ENCODE data around the gene DPP7. TPM values are rescaled to one million over a fixed set of nuclear protein-coding genes. Genes with fewer than 3 reads are reported as not detected.

DPP7 gene
- total and polyA plus RNA-seq, 2 experiments from 2014 or later, result 19.7 to 26.8 TPM

- ATAC-seq (peak; percentile 11), DNase-seq (ENCODE audit: low spot score) (no peak)
- TF ChIP-seq EZH2 (IDR thresholded peaks at IDR 0.05; ENCODE audit: low read depth, unreplicated experiment), result no peak
- TF ChIP-seq NANOG (IDR thresholded peaks at IDR 0.05; ENCODE audit: borderline replicate concordance), result no peak
- Histone ChIP-seq H3K27ac (ENCODE audit: low read depth) (no peak overlapping the region), H4K20me1 (replicated peaks; ENCODE audit: insufficient read depth) (no peaks in the 10 kb centered on the region; the same call in 1 of the 2 replicates), H3K9me2 (ENCODE audit: insufficient read depth) (no peaks in the 10 kb centered on the region), H3K4me2 (no peak overlapping the region), H3K4me3 (no peak overlapping the region), H3F3A (replicated peaks; ENCODE audit: low read depth) (peaks cover 15% of the 10 kb centered on the region), H3K79me2 (replicated peaks; ENCODE audit: insufficient read depth) (no peaks in the 10 kb centered on the region), H3K27me3 (ENCODE audit: insufficient read depth) (no peaks in the 10 kb centered on the region), H2AFZ (no peak overlapping the region), H3K4me1 (ENCODE audit: insufficient read depth) (no peaks in the 10 kb centered on the region), H3K36me3 (ENCODE audit: insufficient read depth) (no peaks in the 10 kb centered on the region)
- H3K27me3 Mint-ChIP-seq (ENCODE audit: insufficient read depth, low read depth, poor library complexity), result peaks cover 11% of the 10 kb centered on the region
- no peak overlapping the region; the same call in 2 of the 3 replicates for H3K4me3 Mint-ChIP-seq
- peaks cover 13% of the 10 kb centered on the region; the same call in 2 of the 3 replicates for H3K9me3 Mint-ChIP-seq
- H3K27ac Mint-ChIP-seq, result no peak overlapping the region
- H3K4me1 Mint-ChIP-seq, result peaks cover 2% of the 10 kb centered on the region; the same call in 1 of the 3 replicates
- no peaks in the 10 kb centered on the region for H3K36me3 Mint-ChIP-seq (ENCODE audit: low read depth)
These were observed 33.7 kb upstream of the DPP7 start for GRCh38 chr9:137148242-137148641.

DNA sequence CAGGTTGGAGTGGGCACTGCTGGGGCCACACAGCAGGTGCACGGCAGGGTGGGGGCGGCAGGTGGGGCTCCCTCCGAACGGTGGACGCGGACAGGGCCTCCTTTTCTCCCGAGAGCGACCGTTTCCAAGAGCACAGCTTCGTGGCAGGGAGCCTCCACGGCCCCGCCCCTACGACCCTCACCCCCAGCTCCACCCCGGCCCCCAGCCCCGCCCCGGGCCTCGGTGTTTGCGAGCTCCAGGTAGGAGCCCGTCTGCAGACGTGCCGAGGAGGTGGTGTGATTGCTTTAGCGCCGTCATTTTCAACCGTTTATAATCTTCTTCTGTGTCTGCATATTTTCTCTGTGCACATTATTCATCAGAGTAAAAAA is 33.2 kb upstream of the DPP7 start:
- no peaks in the 10 kb centered on the region for H3K79me2 ChIP-seq (replicated peaks; ENCODE audit: insufficient read depth)
- H4K20me1 ChIP-seq (replicated peaks; ENCODE audit: insufficient read depth), result no peaks in the 10 kb centered on the region; the same call in 1 of the 2 replicates
- no peak overlapping the region for H3K4me3 ChIP-seq
- peaks cover 2% of the 10 kb centered on the region; the same call in 1 of the 3 replicates for H3K4me1 Mint-ChIP-seq
- no peak overlapping the region for H2AFZ ChIP-seq
- H3K36me3 ChIP-seq (ENCODE audit: insufficient read depth), result no peaks in the 10 kb centered on the region
- ATAC-seq (peak; percentile 41), DNase-seq (ENCODE audit: low spot score) (no peak)
- H3K36me3 Mint-ChIP-seq (ENCODE audit: low read depth), result no peaks in the 10 kb centered on the region
- H3K4me2 ChIP-seq, result no peak overlapping the region
- H3K27ac Mint-ChIP-seq, result no peak overlapping the region
- peaks cover 13% of the 10 kb centered on the region; the same call in 2 of the 3 replicates for H3K9me3 Mint-ChIP-seq
- no peak overlapping the region for H3K27ac ChIP-seq (ENCODE audit: low read depth)
- H3K27me3 Mint-ChIP-seq (ENCODE audit: insufficient read depth, low read depth, poor library complexity), result peaks cover 11% of the 10 kb centered on the region
- H3K9me2 ChIP-seq (ENCODE audit: insufficient read depth), result no peaks in the 10 kb centered on the region
- no peak overlapping the region for H3K4me3 Mint-ChIP-seq
- no peaks in the 10 kb centered on the region for H3K4me1 ChIP-seq (ENCODE audit: insufficient read depth)
- TF ChIP-seq EZH2 (IDR thresholded peaks at IDR 0.05; ENCODE audit: low read depth, unreplicated experiment) (no peak), ZNF331 (CRISPR knock-in tag; IDR thresholded peaks at IDR 0.05; ENCODE audit: low read depth) (no peak), POLR2AphosphoS5 (IDR thresholded peaks at IDR 0.05; ENCODE audit: low read depth) (no peak), NANOG (IDR thresholded peaks at IDR 0.05; ENCODE audit: borderline replicate concordance) (no peak), STAT1 (IDR thresholded peaks at IDR 0.05; ENCODE audit: unreplicated experiment) (no peak), CTCF (conservative IDR thresholded peaks at IDR 0.05; ENCODE audit: low read depth in 2 of 2) (no peak), EZH2phosphoT487 (IDR thresholded peaks at IDR 0.05; ENCODE audit: unreplicated experiment) (no peak)
- TF ChIP-seq, protein P1, sequence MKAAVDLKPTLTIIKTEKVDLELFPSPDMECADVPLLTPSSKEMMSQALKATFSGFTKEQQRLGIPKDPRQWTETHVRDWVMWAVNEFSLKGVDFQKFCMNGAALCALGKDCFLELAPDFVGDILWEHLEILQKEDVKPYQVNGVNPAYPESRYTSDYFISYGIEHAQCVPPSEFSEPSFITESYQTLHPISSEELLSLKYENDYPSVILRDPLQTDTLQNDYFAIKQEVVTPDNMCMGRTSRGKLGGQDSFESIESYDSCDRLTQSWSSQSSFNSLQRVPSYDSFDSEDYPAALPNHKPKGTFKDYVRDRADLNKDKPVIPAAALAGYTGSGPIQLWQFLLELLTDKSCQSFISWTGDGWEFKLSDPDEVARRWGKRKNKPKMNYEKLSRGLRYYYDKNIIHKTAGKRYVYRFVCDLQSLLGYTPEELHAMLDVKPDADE (IDR thresholded peaks at IDR 0.05), result no peak
- H3F3A ChIP-seq (replicated peaks; ENCODE audit: low read depth), result peaks cover 11% of the 10 kb centered on the region
- no peaks in the 10 kb centered on the region for H3K27me3 ChIP-seq (ENCODE audit: insufficient read depth)
